NOMO-1 (cell line): ENCODE results near the gene ALG6.
A peak's percentile ranks its signal among the peaks of the same experiment; 100 is the strongest.
"Not testable (repeated sequence)": the region's sequence is repeated elsewhere in the genome, so short reads cannot be mapped to it uniquely, and the experiment has no call there.

Experiments
- DNase-seq, 2 experiments: peaks; one replicate each; lab custom pipeline; 2025; ENCODE audit not compliant: unreplicated experiment in 2 of 2; lab: John Stamatoyannopoulos, UW

Gene ALG6

DNA sequence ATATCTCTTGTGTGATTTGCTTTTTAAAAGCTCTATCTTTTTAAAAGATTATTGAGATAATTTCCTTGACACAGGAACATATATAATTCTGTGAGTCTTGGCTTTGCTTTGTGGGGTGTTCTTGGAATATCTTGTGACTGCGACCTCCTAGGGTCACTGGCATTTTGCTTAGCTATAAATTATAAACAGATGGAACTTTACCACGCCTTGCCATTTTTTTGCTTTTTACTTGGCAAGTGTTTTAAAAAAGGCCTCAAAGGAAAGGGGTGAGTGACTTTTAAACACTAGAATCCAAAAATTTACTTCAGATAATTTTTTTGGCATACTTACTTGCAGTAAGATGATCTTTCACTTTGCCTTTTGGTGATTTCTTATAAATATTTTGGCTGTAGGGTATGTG lies 43.6 kb downstream of the ALG6 start:
- no peak for DNase-seq

GRCh38 chr1:63413394-63413793 lies 46.0 kb downstream of the ALG6 start:
- DNase-seq: no peak

DNA sequence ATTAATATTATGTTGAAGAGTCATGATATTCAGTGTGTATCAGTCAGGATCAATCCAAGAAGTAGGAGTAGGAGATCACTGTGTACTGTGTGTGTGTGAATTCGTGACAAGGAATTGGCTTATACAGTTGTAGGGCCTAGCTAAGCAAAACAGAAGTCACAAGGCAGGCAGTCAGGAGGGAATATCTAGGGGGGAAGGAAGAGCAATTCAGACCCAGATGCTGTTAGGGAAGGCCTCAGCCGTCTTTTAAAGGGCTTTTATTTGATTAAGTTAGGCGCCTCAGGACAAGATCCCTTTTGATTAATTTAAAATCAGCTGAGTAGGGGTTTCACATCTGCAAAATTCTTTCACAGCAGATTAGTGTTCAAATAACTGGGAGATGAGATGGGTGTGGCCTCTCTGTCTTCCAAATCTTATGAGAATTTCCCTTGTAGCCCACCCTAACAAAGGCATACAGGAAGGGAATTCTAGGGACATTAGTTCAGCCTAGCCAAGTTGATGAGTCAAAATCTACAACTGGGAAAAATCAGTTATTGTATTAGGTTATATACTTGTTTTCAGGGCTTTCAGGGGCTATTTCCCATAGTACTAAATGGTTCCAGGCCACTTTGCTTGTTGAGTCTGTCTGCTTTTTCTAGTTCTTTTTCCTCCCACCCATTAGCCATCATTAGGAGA lies 47.4 kb downstream of the ALG6 start:
- DNase-seq: no peak

DNA sequence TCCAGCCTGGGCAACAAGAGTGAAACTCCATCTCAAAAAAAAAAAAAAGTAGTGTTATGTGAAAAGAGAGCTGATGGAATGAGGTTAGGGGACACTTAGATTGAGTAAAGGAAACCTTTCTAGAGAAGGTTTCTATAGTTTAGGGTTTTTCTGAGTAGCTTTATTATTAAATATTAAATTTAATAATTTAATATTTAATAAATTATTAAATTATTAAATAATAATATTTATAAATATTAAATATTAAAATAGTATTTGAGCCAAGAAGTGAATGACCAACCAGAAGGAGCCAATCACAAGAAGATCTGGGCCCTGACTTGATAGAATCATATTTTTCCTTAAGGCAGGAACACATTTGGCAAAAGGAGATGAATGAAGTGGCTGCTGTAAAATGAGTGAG lies 50.7 kb downstream of the ALG6 start:
- no peak for DNase-seq

GRCh38 chr1:63420746-63421145 lies 53.3 kb downstream of the ALG6 start:
- not testable (repeated sequence) for DNase-seq

GRCh38 chr1:63423649-63424048 lies 56.2 kb downstream of the ALG6 start:
- DNase-seq: no peak

DNA sequence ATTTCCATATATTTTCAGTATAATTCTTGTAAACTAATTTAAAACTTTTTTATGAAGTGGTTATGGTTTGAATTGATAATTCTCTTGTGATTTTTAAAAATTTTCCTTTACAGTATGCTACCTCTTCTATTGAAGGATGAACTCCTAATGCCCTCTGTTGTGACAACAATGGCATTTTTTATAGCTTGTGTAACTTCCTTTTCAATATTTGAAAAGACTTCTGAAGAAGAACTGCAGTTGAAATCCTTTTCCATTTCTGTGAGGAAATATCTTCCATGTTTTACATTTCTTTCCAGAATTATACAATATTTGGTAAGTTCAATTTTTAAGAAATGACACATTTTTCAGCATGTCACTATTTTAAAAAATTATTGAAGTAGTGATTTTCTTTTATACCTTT lies 61.4 kb downstream of the ALG6 start:
- DNase-seq: no peak

- DNase-seq: no peak
Observed at GRCh38 chr1:63429281-63429680, 61.9 kb downstream of the ALG6 start.

DNA sequence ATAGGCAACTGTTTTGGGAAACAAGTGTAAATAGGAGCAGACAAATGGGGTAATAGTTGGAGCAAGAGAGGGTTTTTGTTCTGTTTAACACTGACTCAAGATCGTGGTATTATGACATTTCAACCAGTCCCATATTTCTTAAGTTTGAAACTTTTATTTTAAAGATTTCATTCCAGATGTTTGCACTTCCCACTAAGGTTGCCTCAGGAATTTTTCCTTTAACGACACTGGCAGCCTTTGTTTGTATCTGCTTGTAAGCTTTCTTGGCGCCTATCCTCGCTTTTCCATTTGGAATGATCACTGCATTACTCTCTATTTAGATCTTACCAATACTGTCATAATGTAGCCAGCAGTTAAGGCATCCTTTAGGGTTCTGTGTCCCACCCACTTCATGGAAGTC lies 67.7 kb downstream of the ALG6 start:
- DNase-seq: no peak

GRCh38 chr1:63442141-63442475 lies 74.7 kb downstream of the ALG6 start:
- no peak for DNase-seq

DNA sequence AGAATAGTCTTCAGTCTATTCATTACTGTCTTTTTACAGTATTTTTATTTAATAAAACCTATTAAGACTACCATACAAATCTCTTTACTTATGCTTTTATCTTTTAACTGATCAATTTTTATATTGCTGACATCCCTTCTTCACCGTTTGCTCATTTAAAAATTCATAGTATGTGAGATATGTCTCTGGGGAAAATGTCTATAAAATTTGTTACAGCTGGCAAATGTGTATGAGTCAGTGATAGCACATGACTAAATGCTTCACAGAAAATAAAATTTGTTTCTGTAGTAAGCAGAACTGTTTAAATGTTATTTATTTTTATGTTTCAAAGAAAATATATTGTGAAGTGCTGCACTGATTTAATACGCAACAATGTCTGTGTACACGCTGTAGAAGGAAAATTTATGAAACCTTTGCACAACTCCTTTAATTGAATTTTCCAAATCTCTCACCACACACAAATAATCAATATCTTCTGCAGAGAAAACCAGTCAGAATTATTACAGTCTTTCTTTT lies 81.4 kb downstream of the ALG6 start:
- no peak for DNase-seq

GRCh38 chr1:63450416-63450815 lies 83.0 kb downstream of the ALG6 start:
- no peak for DNase-seq

DNA sequence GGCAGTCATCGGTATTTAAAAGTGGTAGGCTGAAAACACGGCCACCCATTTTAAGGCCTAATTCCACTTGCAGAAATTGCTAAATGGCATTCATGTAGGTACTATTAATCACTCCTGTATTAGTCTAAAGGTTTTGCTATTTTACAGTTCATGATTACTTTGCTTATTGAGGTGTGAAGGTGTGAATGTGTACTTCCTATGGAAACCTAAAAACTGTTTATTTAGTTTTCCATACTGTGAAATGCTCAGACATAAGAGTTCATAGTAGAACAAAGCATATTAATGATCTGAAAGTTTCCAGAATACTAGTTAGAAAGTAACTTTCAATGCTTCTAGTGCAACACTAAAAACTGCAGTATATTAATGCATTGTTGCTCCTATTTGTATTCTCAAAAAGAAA lies 85.8 kb downstream of the ALG6 start:
- DNase-seq: no peak

DNA sequence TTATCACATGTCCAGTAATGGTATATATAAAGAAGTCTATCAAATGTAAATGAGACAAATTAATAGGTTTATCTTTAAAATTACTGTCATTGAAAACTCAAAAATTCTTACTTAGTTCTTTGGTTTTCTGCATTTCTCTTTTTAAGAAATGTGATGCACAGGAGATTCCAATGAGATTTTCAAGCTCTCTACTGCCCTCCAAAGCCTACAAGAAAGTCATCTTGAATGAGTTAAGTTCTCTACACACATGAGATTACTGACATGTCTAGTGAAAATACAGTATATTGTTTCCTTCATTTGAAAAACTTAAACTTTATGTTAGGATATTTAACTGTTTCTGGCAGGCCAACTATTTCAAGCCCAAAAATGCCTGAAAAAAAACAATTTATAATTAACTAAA lies 86.8 kb downstream of the ALG6 start:
- DNase-seq: no peak

GRCh38 chr1:63458750-63459149 lies 91.3 kb downstream of the ALG6 start:
- DNase-seq: no peak

DNA sequence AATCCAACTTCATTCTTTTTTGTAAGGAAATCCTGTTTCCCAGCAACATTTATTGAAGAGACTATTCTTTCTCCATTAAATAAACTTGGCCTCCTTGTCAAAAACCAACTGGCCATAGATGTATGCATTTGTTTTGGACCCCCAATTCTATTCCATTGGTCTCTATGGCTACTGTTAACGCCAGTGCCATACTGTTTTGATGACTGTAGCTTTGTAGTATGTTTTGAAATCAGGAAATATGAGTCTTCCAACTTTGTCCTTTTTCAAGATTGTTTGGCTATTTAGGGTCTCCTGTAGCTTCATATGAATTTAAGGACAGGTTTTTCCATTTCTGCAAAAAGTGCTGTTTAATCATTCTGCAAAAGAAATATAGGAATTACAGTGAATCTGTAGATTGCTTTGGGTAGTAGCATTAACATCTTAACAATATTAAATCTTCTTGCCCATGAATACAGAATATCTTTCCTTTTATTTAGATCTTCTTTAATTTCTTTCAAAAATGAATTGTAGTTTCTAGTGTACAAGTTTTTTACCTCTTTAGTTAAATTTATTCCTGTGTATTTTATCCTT lies 94.3 kb downstream of the ALG6 start:
- DNase-seq: no peak

DNA sequence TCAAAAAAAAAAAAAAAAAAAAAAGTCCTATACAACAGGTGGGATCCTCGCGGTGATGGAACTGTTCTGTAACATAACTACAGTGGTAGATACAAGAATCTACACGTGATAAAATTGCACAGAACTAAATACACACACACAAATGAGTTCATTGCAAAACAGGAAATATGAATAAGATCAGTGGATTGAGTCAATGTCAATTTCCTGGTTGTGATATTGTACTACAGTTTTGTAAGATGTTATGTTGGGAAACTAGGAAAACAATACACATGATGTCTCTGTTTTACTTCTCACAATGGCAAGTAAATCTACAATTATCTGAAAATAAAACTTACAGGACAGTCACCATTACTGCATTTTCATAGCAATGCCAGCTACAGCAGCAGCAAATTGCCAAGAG lies 95.8 kb downstream of the ALG6 start:
- peak; percentile 42 to 84 for DNase-seq

DNA sequence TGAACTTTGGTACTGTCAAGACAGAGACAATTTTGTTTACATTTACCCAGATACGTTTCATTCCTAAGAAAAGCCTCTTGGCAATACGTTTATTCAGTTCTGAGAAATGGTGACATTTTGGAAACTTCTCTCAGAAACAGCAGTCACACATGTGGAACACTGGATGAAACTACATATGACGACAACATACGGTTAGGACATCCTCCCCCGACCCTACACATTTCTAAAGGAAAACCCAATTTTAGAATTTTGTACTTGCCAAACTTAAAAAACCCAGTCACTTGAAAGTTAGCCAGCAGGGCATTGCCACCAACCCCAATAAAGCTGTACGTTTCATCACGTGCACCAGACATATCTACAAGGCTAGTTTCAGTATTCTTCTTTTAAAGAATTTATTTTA lies 98.8 kb downstream of the ALG6 start:
- no peak for DNase-seq

DNA sequence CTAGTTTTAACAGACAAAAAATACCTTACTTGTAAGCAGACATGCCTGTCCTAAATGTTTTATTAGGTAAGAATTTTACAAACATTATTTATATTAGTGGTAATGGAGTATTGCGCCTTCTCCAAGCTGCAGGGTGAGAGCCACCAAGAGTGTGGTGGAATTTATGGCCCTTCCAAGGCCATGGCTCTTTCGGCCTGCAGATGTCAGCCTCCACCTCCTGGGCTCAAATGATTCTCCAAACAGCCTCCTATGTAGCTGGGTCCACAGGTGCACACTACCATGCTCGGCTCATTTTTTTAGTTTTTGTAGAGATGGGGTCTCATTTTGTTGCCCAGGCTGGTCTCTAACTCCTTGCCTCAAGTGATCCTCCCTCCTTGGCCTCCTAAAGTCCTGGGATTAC lies 99.3 kb downstream of the ALG6 start:
- no peak for DNase-seq

DNA sequence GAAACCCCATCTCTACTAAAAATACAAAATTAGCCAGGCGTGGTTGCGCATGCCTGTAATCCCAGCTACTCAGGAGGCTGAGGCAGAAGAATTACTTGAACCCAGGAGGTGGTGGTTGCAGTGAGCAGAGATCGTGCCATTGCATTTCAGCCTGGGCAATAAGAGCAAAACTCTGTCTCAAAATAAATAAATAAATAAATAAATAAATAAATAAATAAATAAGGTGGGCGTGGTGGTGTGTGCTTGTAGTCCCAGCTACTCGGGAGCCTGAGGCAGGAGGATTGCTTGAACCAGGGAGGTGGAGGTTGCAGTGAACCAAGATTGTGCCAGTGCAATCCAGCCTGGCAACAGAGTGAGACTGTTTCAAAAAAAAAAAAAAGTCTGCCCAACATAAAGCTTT lies 101.3 kb downstream of the ALG6 start:
- not testable (repeated sequence) for DNase-seq

DNA sequence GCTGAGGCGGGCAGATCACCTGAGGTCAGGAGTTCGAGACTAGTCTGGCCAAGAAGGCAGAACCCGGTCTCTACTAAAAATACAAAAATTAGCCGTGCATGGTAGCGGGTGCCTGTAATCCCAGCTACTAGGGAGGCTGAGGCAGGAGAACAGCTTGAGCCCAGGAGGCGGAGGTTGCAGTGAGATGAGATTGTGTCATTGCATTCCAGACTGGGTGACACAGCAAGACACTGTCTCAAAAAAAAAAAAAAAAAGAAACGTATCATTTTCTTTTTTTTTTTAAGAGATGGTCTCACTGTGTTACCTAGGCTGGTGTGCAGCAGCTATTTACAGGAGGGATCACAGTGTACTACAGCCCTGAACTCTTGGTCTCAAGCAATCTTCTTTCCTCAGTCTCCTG lies 108.3 kb downstream of the ALG6 start:
- no peak for DNase-seq

DNA sequence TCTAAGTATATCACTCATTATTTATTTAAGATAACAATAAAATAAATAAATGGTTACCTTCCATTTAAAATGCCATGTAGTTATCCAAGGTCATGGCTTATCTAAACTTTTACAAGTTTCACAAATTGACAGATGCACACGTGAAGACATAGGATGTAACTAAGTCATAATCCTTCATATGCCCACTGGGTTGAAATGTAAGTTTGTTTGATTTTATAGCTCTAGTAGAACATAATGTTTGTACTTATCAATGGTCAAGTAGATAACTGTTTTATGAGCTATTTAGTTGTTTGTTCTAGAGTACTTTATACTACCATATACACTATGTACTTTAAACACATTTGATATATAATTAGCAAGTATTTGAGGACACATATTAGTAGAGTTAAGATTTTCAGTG lies 112.6 kb downstream of the ALG6 start:
- DNase-seq: no peak

GRCh38 chr1:63486629-63487028 lies 119.2 kb downstream of the ALG6 start:
- no peak for DNase-seq
